Stimulated activated CD4-positive, alpha-beta T cell treated with anti-CD3 and anti-CD28 coated beads, Interleukin-4, amount 100 ng/mL, for 1 hour (primary cell): ENCODE measurements around the gene SPTB.
A peak's percentile ranks its signal among the peaks of the same experiment; 100 is the strongest.

Experiments
- DNase-seq: peaks from one replicate; pipeline ENCODE4 v3.0.0-alpha.2; 2020

The SPTB gene

DNA sequence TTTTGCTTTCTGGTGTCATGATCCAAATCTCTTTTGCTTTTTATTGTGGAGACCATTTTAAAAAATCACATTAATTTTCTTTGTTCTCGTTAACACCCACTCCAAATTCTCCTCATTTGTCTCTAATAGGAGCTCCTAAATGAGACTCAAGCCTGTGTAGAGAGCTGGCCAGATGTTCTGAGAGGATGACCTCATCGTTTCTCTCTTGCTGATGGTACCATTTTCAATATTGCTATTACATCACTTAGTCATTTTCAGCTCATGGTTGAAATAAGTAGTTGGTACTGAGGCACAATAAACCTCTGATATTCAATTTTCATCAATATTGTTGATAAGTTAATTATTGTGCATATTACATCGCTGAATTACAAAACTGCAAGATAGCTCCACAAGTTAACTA, 31.5 kb downstream of the SPTB start:
- DNase-seq = no peak

DNA sequence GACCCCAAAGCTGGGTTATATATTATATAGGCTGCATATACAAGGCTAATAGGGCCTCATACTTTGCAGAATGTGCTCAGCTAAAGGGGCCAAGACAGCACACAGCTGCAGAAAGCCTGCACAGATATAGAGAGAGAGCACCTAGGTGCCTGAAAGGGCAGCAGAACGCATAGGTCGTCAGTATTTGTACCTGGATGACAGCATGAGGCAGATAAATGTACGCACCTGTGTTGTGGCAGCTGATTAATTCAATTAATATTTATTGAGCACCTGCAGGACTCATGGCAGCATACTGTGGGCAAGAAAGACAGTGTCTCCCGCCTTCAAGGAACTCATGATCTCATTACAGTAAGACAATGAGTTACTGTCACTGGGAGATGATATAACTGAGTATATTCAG, 33.4 kb downstream of the SPTB start:
- DNase-seq = no peak

DNA sequence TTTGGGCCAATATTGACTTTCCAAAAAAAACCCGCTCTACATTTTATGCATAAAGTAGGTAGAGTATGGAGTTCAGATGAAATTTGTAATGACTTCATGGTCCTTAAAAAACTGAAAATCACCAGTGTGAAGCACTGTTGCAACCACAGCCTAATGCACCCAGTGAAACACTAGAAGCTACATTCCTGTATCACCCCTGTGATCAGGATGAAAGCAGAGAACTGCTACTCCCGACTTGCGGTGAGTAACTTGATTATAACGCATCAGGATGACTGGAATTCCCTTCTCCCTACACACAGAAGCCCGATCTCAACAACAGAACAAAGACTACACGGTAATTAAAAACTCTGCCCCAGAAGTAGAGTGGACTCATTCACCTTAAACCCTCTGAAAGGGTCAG, 33.8 kb downstream of the SPTB start:
- DNase-seq = no peak

DNA sequence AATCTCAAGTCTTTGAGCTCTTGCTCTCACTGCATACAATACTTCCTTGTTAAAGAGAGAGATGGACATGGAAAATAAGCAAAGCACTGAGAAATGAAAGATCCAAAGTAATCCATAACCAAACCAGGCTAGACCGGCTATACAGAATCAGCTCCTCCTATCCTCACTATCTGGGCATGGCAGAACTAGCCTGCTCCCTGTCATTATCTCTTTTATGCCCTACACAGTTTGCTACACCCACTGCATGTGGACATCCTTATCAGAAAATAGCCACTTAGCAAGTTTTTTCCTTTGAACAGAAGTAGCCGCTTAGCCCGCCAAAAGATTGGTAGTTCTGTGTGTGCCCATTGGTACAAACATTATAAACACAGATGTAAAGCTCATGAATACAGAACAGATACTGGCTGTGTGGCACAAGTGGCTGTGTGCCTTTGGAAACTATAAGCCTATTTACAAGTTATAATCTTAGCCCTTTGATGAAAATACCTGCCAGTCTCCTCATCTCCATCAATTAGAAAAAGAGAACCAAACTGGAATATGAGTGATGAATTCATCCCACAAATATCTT, 34.7 kb downstream of the SPTB start:
- no peak for DNase-seq

DNA sequence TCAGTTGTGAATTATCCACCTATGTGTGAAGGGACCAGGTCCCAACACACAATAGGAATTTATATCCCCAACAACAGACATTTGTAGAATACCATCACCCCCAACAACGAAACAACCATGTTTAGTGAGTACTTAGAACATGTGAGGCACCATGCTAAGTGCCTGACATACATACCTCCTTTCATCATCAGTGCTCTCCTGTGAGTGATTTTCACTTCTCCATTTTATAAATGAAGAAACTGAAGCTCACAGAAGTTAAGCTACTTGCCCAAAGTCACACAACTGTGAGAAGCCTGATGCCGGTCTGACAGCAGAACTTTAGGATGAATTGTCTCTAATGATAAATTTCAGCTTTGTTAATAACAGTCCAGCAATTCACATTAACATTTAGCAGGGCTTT, 35.4 kb downstream of the SPTB start:
- DNase-seq = no peak

DNA sequence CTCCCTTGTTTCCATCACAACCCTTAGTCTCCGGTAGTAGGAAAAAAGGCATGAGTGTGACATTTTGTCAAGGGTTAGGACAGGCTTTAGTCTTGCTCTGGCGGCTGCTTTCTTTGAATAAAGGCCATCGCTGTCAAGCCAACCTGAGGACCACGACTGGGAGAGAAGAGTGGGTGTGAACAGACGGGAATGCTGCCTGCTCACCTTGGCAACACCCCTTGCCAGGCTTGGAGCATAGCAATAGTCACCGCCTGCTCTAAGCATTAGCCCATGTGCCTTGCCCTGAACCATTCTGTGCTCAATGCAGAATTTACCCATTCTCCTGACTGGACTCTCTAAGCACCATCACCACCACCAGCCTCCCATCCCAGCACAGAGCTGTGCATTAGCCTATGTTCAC, 36.2 kb downstream of the SPTB start:
- no peak for DNase-seq

DNA sequence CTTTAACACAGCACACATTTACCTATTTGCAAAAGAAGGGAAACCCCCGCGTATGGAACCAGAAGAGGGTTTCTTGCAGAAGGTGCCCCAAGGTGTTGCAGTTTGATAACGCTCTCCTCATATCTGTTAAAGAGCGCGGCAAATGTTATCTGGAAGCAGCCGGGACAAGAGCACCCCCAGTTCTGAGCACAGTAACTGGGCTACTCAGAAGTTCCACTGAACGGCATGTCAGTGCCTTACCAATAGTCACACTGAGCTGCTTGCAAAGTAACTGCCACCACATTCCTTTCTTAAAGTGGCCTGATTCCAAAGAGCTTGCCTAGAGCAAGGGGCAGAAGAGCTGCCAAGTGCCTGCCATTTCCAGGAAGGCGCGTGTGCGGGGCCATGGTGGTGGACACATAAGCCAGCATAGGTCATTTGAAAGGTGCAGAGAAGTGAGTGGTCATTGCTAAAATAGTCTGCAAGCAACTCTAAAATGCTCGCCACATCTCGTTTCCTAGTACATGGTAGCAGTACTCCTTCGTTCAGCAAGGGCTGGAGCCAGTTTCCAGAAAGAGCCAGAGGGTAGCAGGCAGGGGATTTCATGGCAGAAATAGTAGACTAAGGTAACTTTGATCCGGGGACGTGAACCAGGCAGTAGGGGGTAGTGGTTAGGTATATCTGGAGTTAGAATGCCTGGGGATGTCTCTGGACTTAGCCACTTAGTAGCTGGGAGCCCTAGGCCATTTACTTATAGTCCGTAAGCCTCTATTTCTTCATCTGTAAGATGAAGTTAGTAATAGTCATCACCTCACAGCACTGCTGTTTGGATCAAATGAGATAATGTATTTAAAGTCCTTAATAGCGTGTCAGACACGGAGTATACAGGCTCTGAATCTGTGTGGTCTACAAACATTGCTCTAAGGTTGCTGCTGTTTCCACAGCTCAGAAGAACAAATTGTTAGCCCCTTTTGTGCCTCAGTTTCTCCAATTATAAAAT, 37.6 kb downstream of the SPTB start:
- no peak for DNase-seq

DNA sequence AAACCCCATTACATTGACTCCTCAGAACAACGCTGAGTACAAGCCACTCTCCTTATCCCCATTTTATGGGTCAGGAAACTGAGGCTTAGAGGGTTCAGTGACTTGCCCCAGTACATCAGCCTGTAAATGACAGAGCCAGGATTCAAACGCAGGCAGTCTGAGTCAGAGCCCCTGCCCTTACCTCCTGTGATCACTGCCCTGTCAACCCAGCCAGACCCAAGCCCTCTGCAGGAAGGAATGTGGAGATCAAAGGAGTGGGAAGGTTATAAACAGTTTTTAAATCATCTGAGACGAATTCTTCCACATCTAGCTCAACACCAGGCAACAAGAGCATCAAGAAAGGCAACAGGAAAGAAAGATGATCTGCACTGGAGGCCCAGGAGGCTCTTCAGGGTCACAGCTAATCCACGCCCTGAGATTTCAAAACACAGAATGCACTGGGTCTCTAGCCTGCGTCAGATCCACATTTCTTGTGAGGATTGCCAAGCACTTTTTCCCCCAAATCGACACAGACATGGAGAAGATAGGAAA, 38.5 kb downstream of the SPTB start:
- no peak for DNase-seq

DNA sequence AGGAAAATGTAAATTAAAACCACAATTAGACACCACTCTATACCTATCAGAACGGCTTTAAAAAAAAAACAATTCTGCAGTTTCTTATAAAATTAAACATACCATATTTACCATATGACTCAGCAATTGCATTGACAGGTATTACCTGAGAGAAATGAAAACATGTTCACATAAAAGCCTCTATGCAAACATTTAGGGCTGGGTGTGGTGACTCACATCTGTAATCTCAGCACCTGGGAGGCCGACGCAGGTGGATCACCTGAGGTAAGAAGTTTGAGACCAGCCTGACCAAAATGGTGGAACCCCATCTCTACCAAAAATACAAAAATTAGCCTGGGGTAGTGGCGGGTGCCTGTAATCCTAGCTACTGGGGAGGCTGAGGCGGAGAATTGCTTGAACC, 41.1 kb downstream of the SPTB start:
- DNase-seq = no peak

DNA sequence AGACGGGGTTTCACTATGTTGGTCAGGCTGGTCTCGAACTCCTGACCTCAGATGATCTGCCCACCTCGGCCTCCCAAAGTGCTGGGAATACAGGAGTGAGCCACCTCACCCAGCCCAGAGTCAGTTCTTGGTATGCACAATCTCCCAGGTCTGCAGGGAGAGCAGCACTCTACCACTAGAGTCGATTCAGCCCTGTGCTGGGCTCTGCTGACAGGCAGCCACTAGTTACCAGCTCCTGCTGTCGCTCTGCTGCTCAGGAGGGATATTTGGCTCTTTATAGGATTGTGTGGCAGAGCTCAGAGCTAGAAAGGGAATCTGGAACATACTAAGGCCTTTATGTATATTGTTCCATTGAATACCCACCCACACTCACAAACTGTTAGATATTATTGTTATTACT, 44.3 kb downstream of the SPTB start:
- no peak for DNase-seq

DNA sequence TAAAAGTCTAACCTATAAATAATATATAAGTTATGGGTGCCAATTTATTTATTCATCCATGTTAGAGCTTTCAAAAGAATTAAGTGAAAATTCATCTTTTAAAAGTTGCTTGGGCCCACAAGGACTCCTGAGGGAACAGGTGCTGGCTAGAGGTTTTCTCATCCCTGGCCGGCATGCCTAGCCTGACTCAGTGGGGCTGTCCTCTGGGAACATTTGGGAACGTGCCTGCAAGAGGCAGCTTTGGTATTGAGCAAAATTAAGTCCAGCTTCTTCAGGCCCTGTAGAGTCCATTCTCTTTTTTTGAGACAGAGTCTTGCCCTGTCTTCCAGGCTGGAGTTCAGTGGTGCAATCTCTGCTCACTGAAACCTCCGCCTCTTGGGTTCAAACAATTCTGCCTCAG, 44.7 kb downstream of the SPTB start:
- DNase-seq = no peak

DNA sequence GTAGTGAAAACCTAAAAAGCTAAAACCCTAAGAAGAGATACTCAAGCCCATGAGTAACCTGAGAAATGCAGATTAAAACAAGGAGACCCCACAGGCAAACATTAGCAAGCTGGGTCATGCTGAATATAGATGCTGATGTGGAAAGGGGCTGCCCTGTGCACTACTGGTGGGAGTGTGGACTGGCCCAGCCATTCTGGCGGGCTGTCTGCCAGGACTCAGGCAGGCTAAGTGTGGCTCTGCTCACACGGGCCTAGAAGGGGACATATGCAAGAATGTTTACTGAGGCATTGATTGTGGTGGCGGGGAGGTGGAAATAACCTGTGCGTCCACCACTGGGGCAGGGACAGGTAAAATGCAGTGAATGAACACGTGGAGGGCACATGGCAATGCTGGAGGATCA, 48.3 kb downstream of the SPTB start:
- DNase-seq = no peak

DNA sequence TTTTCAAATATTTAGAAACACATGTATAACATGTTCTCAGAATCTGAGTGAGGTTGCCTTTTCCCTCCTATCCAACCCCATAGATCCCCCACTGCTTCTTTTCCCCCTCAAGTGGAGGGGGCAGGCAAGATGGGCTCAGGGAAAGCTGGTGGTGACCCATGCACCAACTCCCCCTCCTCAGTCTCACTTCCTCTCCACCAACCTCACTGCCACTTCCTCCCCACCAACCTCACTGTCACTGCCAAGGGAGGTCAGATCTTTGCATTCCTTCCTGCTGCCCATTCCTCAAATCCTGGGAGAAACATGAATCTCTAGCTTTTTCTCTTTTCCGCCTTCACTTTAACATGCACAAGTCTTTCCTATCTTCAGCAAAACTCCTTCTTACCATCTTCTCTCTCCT, 48.7 kb downstream of the SPTB start:
- no peak for DNase-seq

DNA sequence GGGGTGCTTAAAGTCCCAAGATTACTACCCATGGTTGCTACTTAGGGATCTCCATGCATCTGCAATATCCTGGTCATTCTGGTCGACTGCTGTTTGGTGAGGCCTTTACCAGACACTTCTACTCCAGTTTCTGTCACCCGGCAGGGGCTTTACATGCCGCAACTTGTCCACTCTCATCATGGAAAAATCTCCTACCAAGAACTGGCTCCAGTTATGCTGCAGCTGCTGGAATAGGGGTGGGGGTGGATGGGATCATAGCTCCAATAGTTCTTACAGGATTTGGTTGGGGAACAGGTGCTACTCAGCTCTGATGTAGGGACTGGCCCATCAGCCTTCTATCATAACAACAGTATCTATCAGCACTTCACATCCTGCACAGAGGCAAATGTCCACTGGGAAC, 51.6 kb downstream of the SPTB start:
- no peak for DNase-seq

DNA sequence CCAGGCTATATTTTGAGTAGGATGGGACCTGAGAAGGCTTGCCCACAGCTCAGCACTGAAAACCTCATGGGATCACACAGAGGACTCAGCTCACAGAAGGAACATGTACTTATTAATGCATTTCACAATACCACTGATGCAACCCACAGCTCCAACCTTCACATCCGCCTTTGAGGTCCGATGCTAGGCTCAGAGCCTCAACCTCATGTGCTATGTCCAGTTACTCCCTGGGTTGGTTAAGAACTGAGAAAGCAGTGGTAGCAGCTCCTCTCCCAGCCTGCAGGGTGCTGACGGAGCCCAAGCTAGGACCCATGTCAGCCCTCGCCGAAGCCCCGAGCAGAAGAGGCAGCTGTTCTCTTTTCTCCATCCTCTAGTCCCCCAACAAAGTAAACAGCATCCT, 52.9 kb downstream of the SPTB start:
- no peak for DNase-seq

DNA sequence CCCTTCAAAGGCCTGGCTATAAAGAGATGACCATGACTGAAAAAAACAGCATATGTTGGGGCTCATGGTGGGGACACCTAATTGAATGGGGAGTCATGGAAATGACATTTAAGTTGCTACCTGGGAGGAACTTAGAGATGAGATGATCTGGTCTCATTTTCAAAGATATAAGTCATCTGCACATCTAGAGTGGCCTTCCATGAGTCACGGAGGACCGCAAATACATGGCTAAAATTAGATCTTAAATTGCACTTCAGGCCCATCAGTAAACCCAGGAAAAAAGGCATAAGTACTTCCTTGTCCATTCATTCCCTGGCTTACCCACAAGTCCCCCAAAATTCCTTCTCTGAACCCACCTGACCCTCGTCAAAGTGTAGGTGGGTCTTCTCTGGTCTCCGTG, 53.4 kb downstream of the SPTB start:
- DNase-seq = no peak

DNA sequence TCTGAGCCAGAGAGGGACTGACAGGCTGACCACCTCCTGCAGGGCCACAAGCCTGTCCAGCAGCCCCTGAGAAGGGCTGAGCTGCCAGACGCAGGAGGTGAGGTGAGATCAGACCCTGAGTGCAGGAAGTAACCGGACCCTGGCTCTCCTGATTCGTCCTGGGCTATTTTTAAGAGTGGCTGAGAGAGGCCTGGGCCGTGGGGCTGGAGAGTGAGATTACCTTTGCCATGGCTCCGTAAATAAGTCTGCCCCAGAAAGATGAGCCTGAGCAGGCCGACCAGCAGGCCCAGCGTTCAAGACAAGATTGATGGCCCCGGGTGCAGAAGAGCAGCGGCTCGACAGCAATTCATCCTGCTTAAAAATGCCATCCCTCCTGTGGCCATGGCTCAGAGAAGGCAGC, 54.2 kb downstream of the SPTB start:
- DNase-seq = no peak

DNA sequence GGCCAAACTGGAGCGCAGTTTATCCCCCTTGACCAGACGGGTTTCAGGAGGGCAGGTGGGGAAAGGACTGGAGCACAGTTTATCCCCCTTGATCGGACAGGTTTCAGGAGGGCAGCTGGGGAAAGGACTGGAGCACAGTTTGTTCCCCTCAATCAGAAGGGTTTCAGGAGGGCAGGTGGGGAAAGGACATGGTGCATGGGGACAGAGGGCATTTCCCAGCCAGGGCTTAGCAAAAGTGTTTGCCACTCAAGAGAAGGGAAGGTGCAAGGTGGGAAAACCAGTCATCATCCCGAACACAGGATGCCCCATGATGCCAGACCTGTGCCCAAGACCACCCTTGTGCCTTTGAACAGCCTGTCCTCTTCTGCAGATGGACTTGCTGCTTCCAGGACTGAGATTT, 54.7 kb downstream of the SPTB start:
- no peak for DNase-seq

DNA sequence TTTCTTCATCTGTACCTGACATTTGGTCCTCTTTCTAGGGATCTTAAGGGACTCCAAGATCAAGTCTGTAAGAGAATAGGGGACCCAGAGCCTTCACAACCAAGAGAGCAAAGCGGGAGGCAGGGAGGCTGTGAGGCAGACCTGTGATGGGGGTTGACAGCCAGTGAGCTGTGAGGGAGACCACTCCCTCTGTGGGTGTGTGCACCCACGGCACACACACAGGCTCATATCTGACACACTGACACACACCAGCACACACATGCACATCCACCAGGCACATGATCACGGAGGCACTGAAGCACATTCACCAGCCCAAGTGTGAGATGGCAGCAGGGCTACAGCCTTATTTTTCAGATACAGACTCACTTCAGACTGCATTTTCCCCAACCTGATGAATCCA, 55.2 kb downstream of the SPTB start:
- no peak for DNase-seq

DNA sequence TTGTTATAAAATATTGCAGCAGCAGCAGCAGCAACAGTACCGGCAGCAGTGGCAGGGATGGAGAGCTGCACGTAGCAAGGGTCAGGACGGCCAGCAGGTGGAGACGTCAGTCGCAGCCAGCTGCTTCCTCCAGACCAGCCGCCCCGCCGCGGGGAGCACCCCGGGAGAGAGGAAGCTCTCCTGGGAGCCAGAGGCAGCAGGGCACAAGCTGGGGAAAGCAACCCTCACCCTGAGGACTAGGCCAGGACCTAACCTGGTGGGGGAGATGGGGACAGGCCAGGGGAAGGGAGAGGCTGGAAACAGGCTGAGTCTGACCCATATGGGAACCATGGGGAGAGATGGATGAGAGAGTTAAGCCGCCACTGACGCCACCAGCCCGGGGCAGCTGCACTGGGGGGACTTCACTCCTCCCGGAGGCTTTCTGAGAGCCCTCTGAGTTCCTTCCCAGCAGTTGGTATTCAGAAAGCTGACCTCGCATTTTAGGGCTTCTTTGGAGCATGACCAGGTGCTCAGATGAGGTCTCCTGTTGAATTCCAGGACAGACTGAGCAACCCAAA, 56.3 kb downstream of the SPTB start:
- DNase-seq = peak; percentile 68

DNA sequence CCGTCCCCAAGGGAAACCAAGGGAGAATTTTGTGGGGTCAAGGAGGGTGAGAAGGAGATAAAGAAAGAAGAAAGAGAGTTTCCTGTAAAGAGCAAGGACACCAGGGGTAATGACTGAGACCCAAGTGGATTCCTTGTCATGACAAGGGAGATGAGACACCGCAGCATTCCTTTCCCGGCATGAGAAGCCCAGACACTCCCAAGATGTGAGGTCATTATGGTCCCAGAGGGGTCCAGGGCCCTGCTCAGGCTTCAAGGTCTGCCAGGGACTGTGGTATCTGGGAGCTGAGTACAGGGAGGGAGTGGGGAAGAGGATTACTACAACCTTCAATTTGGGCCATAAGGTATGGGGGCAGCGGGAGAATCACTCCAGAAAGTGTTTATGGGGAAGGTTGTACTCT, 58.1 kb downstream of the SPTB start:
- no peak for DNase-seq

DNA sequence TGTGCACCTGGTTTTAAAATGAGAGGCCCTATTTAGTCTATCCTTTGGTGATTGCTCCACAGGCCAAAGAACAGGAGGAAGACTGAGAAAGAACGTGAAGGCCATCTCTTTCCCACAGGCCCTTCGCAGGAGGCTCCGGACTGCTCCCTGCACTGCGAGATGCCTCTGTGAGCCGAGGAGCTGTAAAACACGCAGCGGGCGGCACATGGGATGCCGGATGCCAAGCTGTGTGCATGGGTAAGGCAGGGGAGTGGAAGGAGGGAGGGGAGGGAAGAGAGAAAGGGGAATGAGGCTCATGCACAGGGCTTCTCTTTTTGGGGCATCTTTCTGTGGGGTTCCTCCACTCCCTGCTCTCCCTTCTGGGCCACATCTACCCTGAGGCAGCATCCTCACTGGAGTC, 61.6 kb downstream of the SPTB start:
- no peak for DNase-seq

DNA sequence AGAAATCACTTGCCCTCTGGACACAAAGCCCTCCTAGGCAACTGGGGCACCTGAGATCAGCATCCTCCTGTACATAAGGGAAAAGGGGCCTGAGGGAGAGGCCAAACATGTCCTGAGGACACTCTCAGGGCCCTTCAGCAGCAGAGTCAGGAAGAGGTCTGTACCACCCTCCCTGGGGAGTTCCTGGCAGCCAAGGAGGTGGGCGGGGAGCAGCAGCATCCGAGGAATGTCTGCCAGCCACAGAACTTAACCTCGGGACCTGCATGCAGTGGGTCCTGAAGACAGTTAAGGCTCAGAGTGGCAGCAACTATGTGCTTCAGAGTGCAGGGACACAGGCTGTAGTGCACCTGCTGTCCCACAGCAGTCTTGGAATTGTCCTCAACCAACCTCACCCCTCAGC, 62.1 kb downstream of the SPTB start:
- no peak for DNase-seq

DNA sequence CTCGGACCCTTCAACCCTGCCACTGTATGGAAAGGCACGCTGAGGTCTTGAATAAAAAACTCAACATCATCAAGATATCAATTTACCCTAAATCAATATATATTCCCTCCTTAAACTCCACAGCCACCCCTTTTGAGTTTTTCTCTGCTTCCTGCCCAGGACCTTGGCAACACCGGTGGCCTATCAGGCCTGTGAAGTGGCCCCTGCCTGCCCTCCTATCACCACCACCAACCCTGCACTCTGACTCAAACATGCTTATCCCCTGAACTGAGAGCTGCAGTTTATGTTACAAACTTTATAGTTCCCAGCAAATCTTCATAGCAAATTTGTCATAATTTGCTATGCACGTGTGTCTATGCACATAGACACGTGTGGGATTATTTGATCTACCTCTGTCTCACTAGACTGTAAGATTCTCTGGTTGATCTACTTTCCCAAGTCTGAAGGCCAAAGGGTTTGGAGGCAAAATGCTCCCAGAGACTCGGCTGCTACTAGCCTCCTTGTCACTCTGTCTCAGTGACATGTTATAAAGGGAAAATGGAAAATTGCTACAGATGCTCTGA, 63.4 kb downstream of the SPTB start:
- no peak for DNase-seq
